ENCODE data around the gene ATP2C2.
A peak's percentile ranks its signal among the peaks of the same experiment; 100 is the strongest.

Gene ATP2C2

GRCh38 chr16:84503751-84504395 is 135.5 kb downstream of the ATP2C2 start:
- H3K4me1 Mint-ChIP-seq = peaks cover 22 to 57% of the 10 kb centered on the region in 2 donors
- H3K27me3 Mint-ChIP-seq = no peaks in the 10 kb centered on the region
- no peaks in the 10 kb centered on the region for H3K9me3 Mint-ChIP-seq
- peak overlapping the region; percentile 94 to 96 for H3K4me3 Mint-ChIP-seq
- peaks cover 4 to 10% of the 10 kb centered on the region in 2 donors for H3K36me3 Mint-ChIP-seq
- H3K27ac Mint-ChIP-seq = peak overlapping the region; percentile 98
- ATAC-seq (replicated peaks) = peak; percentile 0 to 5
- DNase-seq = no peak

- Mint-ChIP-seq H3K4me1 (peaks cover 22 to 65% of the 10 kb centered on the region in 2 donors), H3K27me3 (no peaks in the 10 kb centered on the region), H3K27ac (peak within 1 kb of the TSS; percentile 98), H3K4me3 (peak within 1 kb of the TSS; percentile 94 to 96), H3K36me3 (peaks cover 4 to 10% of the 10 kb centered on the region in 2 donors), H3K9me3 (no peaks in the 10 kb centered on the region)
- ATAC-seq (replicated peaks) (peak; percentile 94 to 95), DNase-seq (peak; percentile 98)
Measured at GRCh38 chr16:84504420-84505248, 136.3 kb downstream of the ATP2C2 start, which contains the start of gene MEAK7. Gene MEAK7, minus strand, starts transcription at chr16:84504659. Its CDS starts 6,573 bp downstream, at chr16:84498086.

GRCh38 chr16:84505249-84506187 is 137.2 kb downstream of the ATP2C2 start:
- peak overlapping the region; percentile 98 for H3K27ac Mint-ChIP-seq
- peaks cover 22 to 66% of the 10 kb centered on the region in 2 donors for H3K4me1 Mint-ChIP-seq
- H3K27me3 Mint-ChIP-seq = no peaks in the 10 kb centered on the region
- H3K4me3 Mint-ChIP-seq = peak overlapping the region; percentile 94 to 96
- ATAC-seq (replicated peaks) (no peak), DNase-seq (no peak)
- H3K9me3 Mint-ChIP-seq = no peaks in the 10 kb centered on the region
- H3K36me3 Mint-ChIP-seq = peaks cover 3 to 4% of the 10 kb centered on the region in 2 donors

GRCh38 chr16:84507011-84507982 is 139.0 kb downstream of the ATP2C2 start:
- ATAC-seq (replicated peaks) (peak in 1 of 2 donors; percentile 19), DNase-seq (peak; percentile 46)
- peak overlapping the region; percentile 75 to 84 for H3K4me3 Mint-ChIP-seq
- H3K27ac Mint-ChIP-seq = peak overlapping the region; percentile 94
- no peaks in the 10 kb centered on the region for H3K36me3 Mint-ChIP-seq
- H3K27me3 Mint-ChIP-seq = no peaks in the 10 kb centered on the region
- no peaks in the 10 kb centered on the region for H3K9me3 Mint-ChIP-seq
- H3K4me1 Mint-ChIP-seq = peaks cover 28 to 72% of the 10 kb centered on the region in 2 donors

- Mint-ChIP-seq H3K36me3 (no peaks in the 10 kb centered on the region), H3K4me1 (peaks cover 28 to 72% of the 10 kb centered on the region in 2 donors), H3K27ac (no peak overlapping the region), H3K4me3 (no peak overlapping the region), H3K9me3 (no peaks in the 10 kb centered on the region), H3K27me3 (no peaks in the 10 kb centered on the region)
- ATAC-seq (replicated peaks) = no peak
- no peak for DNase-seq
Measured at GRCh38 chr16:84508502-84508901, 140.2 kb downstream of the ATP2C2 start.

GRCh38 chr16:84509032-84509950 is 141.0 kb downstream of the ATP2C2 start:
- Mint-ChIP-seq H3K4me3 (no peak overlapping the region), H3K27ac (peak overlapping the region; percentile 1), H3K36me3 (no peaks in the 10 kb centered on the region), H3K4me1 (peaks cover 25 to 74% of the 10 kb centered on the region in 2 donors), H3K27me3 (no peaks in the 10 kb centered on the region), H3K9me3 (no peaks in the 10 kb centered on the region)
- ATAC-seq (replicated peaks) (no peak), DNase-seq (no peak)

GRCh38 chr16:84511180-84511800 is 143.0 kb downstream of the ATP2C2 start:
- H3K4me1 Mint-ChIP-seq = peaks cover 20 to 67% of the 10 kb centered on the region in 2 donors
- ATAC-seq (replicated peaks) (peak; percentile 31 to 32), DNase-seq (peak; percentile 48)
- H3K36me3 Mint-ChIP-seq = peaks cover 0 to 2% of the 10 kb centered on the region in 2 donors
- no peaks in the 10 kb centered on the region for H3K9me3 Mint-ChIP-seq
- no peak overlapping the region for H3K27ac Mint-ChIP-seq
- H3K4me3 Mint-ChIP-seq = peak overlapping the region; percentile 17 to 56
- no peaks in the 10 kb centered on the region for H3K27me3 Mint-ChIP-seq

GRCh38 chr16:84511831-84512230 is 143.5 kb downstream of the ATP2C2 start:
- Mint-ChIP-seq H3K4me3 (peak overlapping the region in 1 of 2 donors; percentile 56), H3K9me3 (no peaks in the 10 kb centered on the region), H3K27ac (peak overlapping the region; percentile 71), H3K27me3 (no peaks in the 10 kb centered on the region), H3K36me3 (peaks cover 0 to 2% of the 10 kb centered on the region in 2 donors), H3K4me1 (peaks cover 23 to 61% of the 10 kb centered on the region in 2 donors)
- no peak for DNase-seq
- ATAC-seq (replicated peaks) = no peak

GRCh38 chr16:84513123-84513522 is 144.8 kb downstream of the ATP2C2 start:
- no peak for ATAC-seq (replicated peaks)

GRCh38 chr16:84513666-84514065 is 145.3 kb downstream of the ATP2C2 start:
- Mint-ChIP-seq H3K4me1 (peaks cover 18 to 47% of the 10 kb centered on the region in 2 donors), H3K36me3 (peaks cover 0 to 2% of the 10 kb centered on the region in 2 donors), H3K9me3 (no peaks in the 10 kb centered on the region), H3K27me3 (no peaks in the 10 kb centered on the region), H3K27ac (peak overlapping the region; percentile 96), H3K4me3 (no peak overlapping the region)
- DNase-seq (no peak), ATAC-seq (replicated peaks) (no peak)

More at GRCh38 chr16:84513123-84513522, 144.8 kb downstream of the ATP2C2 start:
- Mint-ChIP-seq H3K4me1 (peaks cover 20 to 52% of the 10 kb centered on the region in 2 donors), H3K27ac (peak overlapping the region; percentile 20), H3K4me3 (no peak overlapping the region), H3K36me3 (peaks cover 0 to 2% of the 10 kb centered on the region in 2 donors), H3K27me3 (no peaks in the 10 kb centered on the region), H3K9me3 (no peaks in the 10 kb centered on the region)
- no peak for DNase-seq

Measured in stimulated activated naive B cell treated with anti-CD40 and anti-IgM and Interleukin-4, amounts not matched to agents 10 μg/mL and 1 μg/mL and 100 μg/mL, for 72 hours (primary cell).